ENCODE results near the gene NCAM2.
A peak's percentile ranks its signal among the peaks of the same experiment; 100 is the strongest.
"Not testable (repeated sequence)": the region's sequence is repeated elsewhere in the genome, so short reads cannot be mapped to it uniquely, and the experiment has no call there.

NCAM2 gene

GRCh38 chr21:21345872-21346271 is 347.7 kb downstream of the NCAM2 start:
- DNase-seq = no peak

GRCh38 chr21:21366277-21366676 is 368.1 kb downstream of the NCAM2 start:
- DNase-seq = no peak

DNA sequence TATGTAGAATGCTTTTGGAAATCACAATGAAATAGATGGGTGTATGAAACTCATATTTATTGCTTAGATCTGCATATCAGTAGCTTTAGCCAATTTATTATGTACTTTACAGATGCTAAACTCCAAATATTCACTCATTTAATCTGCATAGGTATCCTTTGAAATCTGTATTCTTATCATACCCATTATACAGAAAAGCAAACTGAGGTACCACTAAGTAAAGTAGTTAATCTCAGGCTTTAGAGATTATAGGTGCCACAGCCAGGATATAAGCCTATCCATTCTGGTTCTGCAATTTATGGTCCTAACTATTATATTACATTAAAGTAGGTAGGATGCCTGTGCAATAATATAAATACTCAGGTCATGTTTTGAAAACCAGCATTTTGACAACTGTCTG is 369.4 kb downstream of the NCAM2 start:
- DNase-seq = no peak

DNA sequence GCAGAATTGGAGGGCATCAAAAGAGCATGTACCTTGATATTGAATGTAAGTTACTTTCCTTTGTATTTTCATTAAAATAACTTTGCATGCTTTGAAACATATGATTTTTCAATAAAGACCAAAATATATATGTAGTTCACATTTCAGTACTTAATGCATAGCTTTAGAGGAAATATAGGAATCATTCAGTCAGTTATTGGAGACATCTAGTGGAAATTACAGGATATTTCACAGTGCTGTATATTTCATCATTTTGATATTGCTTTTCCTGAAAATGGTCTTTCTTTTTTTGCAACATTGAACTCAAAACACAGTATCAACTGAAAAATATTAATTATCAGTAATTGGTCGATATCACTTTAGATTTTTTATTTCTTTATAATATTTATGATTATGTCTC is 375.8 kb downstream of the NCAM2 start:
- DNase-seq = peak; percentile 1

DNA sequence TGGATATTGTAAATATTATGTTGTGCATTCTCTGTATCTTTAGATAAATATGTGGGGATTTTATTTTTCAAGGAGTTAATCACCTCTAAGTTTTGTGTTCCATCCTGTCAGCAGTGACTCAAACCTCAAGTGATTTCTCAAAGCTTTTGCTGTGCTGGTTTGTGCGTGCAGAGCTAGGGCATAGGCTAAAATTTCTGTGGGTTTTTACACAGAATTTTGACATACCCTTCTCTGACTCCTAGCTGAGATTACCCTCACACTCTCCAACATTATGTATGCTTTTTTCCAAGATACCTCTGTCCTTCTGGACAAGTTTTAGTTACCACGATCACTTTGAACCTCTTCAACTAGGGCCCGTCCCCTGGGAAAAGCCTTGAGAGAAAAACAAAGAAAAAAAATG is 384.9 kb downstream of the NCAM2 start:
- no peak for DNase-seq

DNA sequence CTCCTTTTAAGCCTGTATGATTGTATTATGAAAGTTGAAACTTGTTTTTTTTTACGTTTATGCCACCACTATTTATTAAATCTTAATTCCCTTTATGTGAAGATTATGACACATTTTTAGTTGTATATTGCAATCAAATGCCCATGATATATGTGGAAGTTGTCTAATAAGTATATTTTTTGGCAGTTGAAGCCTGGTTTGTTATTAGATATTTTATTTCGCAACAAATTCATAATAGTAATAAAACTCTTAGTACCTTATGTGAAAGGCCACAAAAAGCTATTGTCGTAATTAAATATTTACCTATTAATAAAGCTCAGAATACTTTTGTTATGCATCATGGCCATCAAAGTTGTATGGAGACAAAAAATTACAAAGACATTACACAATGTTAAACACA is 386.8 kb downstream of the NCAM2 start:
- DNase-seq = no peak

- DNase-seq = no peak
Measured at GRCh38 chr21:21385404-21385803, 387.2 kb downstream of the NCAM2 start.

- no peak for DNase-seq
Measured at GRCh38 chr21:21387916-21388315, 389.7 kb downstream of the NCAM2 start.

DNA sequence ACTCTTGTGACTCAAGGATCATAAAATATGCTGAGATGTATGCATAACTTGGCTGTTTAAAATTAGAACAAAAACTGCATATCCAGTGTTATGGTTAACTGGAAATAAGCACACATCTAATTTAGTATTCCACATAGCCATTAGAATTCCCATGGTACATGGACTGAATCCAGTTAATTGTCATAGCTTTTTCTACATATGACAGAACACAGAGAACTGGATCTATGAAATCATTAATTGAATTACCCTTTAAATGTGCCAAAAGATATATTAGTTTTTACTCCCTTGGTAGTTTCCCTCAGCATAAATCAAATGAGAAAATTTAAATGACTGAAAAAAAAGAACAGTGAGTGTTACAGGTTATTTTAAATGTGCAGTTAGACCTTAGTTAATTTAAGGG is 395.9 kb downstream of the NCAM2 start:
- DNase-seq = no peak

DNA sequence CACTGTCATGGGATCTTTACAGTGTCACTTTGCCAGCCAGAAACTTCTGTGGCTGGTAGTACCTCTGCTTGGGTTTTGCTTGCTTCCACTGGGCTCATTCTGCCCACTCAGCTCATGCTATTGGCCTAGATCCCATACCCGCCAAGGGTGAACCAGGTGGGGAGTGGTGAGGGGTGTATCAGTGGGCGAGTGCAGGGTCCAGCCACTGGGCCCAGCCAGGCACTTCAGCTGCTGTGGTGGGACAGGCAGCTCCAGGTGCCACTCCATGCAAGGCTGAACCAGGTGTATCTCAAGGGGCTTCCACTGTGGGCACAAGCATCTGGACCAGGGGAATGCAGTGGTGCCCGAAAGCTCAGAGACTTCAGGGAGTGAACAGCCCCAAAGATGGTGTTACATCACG is 398.2 kb downstream of the NCAM2 start:
- no peak for DNase-seq

- DNase-seq = no peak
Measured at GRCh38 chr21:21397464-21397863, 399.3 kb downstream of the NCAM2 start.

DNA sequence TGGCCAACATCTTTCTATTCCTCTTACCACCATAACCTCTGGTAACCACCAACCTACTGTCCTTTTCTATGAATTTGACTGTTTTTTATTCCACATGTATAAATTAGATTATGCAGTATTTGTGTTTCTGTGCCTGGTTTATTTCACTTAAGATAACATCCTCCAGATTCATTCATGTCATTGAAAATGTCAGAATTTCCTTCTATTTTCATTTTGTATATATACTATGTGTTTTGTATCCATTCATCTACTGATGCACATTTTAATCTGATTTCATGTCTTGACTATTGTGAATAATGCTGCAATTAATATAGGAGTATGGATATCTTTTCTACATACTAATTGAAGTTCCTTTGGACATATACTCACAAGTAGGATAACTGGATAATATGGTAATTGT is 403.2 kb downstream of the NCAM2 start:
- DNase-seq = no peak

DNA sequence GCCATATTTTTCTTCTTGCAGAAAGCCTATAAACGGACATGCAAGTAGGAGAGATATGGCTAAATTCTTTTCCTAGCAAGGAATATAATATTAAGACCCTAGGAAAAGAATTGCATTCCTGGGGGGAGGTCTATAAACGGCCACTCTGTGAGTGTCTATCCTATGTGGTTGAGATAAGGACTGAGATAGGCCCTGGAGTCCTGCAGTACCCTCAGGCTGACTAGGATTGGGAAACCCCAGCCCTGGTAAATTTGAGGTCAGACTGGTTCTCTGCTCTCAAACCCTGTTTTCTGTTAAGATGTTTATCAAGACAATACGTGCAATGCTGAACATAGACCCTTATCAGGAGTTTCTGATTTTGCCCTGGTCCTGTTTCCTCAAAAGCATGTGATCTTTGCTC is 404.0 kb downstream of the NCAM2 start:
- not testable (repeated sequence) for DNase-seq

GRCh38 chr21:21404261-21404660 is 406.1 kb downstream of the NCAM2 start:
- DNase-seq = peak; percentile 95

DNA sequence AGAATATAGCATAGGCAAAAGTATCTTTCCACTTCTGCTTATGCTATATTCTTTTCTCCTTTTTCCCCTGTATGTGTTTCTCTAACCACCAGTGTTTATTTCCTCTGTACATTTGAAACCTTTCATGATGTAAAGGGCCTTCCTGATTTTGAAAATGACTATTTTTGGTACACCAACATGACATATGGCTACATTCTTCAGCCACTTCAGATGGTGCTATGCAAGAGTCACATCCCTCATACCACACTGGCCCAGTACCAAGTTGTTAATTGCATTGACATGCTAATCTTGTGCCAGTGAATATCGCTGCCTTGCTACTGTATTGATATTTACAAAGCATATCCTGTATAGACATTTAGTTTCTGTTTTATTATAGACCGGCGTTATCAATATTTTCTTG is 408.7 kb downstream of the NCAM2 start:
- DNase-seq = peak; percentile 97

DNA sequence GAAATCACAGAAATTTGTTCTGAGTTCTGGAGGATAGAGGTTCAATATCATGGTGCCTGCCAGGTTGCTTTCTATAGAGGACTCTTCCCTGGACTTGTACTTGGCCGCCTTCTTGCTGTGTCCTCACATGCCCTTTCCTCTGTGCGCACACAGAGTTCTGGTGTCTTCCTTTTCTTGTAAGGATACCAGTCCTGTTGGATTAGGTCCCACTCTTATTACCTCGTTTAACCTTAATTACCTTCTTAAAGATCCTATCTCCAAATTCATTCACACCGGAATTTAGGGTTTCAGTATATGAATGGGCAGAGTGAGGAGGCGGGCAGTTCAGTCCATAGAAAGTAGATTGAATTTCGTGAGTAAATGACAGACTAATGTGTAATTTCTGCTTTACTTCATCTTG is 413.9 kb downstream of the NCAM2 start:
- DNase-seq = no peak

- no peak for DNase-seq
Measured at GRCh38 chr21:21415741-21416140, 417.5 kb downstream of the NCAM2 start.

- no peak for DNase-seq
Measured at GRCh38 chr21:21434944-21435343, 436.7 kb downstream of the NCAM2 start.

DNA sequence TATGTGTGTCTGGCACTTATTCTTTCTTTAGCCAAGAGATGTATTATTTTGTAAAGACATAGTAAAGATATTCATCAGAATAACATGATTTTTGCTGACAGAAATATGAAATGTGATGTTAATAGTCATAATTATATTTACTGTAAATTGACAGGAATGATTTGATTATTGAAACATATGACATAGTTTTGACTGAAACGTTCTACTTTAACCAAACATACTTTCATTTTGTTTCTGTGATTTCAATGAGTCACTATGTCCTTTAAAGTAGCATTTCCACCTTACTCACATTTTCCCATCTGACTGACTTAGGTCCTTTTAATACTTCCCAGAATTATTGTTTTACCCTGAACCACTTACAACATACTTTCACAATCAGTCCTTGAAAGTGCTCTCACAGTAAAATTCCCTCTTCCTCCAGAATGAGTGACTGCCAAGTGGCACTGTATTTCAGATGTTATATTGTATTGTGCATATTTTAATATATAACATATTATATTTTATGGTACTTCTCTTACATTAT is 437.9 kb downstream of the NCAM2 start:
- no peak for DNase-seq

DNA sequence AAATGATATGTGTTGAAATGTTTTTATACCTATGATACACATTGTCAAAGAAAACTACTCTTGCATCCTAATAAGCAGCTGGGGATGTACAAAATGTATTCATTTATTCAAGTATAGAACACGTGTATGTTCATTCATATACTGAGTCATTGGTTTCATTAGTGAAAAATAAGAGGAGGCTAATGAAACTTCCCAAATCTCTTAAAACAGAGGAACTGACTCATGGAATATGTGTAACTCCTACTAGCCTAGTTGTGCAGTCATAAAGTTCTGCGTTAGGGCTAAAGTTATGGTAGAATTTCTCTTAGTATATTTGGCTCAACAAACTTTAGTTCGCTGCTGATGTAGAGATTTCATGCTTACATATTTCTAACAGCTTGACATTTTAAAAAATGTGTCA is 441.6 kb downstream of the NCAM2 start:
- DNase-seq = no peak

DNA sequence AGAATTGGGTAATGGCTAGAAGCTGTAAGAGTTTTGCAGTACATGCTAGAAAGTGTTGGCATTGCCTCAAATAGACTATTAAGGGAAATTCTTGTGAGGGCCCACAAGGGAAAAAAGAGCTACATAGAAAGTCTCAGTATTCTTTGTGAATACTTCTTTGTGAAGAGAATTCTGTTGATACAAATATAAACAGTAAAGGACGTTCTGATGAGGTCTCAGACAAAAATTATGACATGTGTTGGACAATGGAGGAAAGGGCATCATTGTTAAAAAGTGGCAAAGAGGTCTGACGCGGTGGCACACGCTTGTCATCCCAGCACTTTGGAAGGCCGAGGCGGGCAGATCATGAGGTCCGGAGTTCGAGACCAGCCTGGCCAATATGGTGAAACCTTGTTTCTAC is 458.9 kb downstream of the NCAM2 start:
- no peak for DNase-seq

DNA sequence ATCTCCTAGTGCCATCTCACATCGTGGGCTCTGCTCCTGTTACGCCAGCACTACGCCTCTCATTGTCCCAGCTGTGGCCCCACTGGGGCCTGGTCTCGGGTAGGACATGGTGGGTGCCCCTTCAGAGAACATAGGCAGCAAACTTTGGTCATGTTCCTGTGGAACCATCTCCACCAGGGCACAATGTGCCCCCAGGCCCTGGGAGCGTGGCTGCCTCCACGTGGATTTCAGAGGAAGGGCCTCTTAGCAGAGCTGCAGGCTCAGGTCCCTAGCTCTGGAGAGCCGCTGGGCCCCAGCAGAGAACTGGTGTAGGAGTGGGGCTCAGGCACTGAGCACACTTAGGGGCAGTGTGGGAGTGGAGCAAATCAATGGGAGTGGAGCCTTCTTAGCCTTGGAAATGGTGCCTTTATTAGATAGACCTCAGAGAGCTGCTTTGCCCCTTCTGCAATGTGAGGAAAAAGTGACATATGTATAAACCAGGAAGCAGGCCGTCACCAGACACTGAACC is 460.0 kb downstream of the NCAM2 start:
- DNase-seq = no peak

DNA sequence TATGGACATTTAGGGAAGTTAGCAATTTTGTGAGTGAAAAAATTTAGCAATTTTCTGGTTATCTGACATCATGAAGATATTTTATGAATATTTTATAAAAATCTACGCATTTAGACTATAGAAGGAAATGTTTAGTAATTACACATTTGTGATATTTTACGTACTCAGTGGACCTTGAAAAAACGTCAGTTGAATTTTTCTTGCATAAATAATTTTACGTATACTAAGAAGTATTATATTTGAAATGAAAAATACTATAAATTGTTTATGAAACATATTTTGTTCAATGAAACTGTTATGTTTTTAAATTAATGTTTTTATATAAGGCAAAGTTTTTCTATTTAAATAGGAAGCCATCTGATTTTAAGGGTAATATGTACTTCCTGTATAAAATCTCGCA is 462.8 kb downstream of the NCAM2 start:
- DNase-seq = no peak

DNA sequence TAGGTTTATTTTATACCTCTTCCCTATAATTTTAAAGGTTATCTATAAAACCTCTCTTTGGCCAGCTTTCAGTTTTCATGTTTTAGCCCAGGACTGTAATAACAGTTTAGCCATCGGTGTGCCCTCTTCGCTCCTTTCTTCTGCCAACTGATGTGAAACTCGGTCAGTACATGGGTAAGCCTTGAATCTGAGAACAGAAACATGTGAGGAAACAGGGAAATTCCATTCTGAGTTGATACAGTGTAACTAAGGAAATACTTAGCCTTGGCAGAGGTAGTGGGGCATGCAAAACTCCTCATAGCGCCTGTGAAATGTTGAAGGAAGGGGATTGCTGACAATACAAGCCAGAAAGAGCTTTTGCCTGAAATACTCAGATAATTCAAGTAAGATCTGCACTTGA is 465.2 kb downstream of the NCAM2 start:
- DNase-seq = no peak

DNA sequence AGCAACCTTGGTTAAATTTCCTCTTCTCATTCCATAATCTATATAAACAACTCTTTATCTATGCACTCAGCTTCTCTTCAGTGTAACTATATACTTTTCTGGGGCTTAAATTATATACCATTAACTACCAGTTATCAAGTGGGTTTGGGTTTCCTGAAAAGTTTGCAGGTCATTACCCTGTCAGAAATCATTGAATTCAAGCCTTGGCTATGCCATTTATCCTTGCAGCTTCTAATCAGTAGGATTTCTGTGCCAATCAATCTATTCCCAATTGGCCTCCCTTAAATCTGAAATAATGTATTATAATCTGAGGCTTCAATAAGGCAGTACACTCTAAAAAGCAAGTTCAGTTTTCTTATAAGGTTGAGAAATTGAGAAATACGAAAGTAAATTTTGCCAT is 466.5 kb downstream of the NCAM2 start:
- no peak for DNase-seq

DNA sequence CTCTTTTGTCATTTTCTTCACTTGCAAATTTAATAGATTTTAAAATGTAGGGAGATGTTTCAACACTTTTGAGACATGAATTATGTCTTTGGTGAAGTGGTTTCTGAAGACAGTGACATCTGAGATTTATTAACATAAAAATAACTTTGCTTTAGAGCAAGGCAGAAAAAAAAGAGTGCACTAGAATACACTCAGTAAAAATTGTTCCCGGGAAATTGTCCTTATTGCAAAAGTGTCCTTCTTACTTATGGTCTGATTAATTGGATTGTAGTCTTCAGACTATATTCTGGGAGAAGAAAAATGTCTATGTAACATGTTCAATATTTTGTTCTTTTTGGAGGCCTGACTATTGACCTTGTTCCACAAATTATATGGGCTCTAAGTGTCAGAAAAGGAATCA is 468.5 kb downstream of the NCAM2 start:
- no peak for DNase-seq
